HG03103 (cell line): ENCODE measurements around the gene SYCE1.
"Not testable (repeated sequence)": the region's sequence is repeated elsewhere in the genome, so short reads cannot be mapped to it uniquely, and the experiment has no call there.

Source experiments
- ATAC-seq: cut with Tn5 transposase; IDR thresholded peaks from one replicate; pipeline ENCODE4 v1.9.1; 2021; ENCODE audit warnings: low read depth; ENCODE audit not compliant: unreplicated experiment

SYCE1 gene

DNA sequence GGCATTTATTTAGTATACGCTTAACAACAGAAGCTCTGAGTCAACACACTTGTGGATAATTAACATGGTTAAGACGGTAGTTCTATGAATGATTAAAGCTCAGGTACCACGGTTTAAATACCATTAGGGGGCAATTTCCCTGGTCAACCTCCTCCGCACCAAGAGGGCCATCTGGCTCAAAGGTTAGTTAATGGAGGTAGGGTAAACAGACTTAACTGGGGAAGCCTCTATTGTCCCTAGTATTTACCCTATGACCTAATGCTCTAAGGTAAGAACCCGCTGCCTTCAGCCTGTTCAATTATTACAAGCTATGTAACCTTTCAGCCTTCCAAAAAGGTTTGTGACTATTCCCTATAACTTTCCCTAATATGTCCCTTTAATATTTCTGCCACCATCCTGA lies 46.9 kb downstream of the SYCE1 start:
- ATAC-seq: not testable (repeated sequence)

DNA sequence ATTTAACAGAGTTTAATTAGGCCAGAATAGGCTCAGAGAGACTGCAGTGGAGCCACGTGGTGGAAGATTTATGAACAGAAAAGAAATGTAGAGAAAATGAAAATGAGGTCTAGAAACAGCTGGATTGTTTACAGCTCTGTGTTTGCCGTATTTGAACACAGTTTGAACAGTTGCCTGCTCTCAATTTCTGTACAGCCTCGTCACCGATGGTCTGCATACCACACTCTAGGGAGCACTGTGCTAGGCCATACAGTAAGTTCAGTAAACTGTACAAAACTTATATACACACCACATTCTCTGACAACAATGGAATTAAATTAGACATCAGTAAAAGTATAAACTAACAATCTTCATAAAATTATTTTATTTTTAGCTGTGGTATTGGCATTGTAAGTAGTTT lies 49.3 kb downstream of the SYCE1 start:
- no peak for ATAC-seq

DNA sequence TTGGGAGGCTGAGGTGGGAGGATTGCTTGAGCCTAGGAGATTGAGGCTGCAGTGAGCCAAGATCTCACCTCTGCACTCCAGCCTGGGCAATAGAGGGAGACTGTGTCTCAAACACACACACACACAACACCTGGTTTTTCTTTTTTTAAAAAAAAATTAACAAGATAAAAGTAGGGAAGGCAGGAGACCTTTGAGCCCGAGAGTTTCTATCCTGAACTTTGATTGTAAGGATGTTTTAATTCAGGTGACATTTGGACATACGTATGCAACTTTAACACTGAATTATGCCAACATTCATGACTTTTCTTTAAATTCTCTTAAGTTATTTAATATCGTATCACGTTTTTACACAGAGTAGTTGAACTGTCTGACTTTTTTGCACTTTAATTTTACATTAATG lies 49.9 kb downstream of the SYCE1 start:
- ATAC-seq: no peak

DNA sequence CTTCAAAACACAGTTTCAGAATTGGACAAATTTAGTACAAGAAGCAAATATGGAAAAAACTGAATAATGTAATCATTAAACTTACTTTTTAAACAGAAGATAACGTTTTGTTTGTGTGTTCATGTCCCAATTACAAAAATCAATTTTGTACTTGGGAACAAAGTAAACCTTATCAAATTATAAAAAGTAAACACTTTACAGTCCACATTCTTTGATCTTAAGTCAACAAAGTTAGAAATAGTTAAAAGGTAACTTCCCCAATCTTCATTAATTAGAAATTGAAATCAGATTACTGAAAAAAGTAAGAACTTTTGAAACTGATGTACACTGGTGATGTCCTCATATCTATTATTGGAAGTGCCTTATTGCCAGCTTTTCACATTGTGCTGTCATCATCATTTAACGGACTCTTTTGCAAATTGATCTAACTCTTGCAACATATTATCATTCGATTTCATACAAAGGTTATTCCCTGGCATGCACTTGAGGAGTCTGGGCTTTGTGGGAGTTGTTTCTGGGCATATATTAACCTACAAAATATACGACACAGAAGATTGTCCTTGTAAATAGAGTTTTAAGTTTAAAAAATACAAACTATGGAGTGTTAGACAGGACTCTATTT lies 53.4 kb downstream of the SYCE1 start:
- no peak for ATAC-seq

DNA sequence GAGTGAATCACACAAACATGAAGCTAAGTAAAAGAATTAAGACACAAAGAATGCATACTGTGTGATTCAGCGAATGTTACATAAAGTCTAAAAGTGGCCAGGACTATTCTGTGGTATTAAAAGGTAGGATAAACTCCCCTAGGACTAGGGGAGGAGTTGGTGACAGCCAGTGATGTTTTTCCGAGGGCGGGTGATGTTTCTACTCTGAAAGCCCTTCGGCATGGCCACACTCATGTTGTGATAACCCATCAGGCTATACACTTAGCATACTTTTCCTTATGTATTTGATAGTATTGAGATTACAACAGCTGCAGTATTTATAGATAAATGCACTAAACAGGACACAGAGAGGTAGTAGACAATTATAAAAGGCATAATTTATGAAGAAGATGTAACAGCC lies 54.0 kb downstream of the SYCE1 start:
- ATAC-seq: no peak

DNA sequence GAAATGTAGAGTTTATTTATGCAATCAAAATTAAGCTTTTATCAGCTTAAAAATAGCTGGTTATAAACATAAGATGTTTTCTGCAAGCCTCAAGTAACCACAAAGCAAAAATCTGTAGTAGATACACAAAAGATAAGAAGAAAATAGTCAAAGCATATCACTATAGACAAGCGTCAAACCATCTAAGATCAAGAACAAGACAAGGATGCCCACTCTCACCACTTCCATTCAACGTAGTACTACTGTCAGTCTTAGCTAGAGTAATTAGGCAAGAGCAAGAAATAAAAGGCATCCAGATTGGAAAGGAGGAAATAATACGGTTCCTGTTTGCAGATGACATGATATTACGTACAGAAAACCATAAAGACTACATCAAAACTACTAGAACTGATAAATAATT lies 55.7 kb downstream of the SYCE1 start:
- ATAC-seq: no peak
